ENCODE results near the gene IGSF11.

- TF ChIP-seq, protein P1, sequence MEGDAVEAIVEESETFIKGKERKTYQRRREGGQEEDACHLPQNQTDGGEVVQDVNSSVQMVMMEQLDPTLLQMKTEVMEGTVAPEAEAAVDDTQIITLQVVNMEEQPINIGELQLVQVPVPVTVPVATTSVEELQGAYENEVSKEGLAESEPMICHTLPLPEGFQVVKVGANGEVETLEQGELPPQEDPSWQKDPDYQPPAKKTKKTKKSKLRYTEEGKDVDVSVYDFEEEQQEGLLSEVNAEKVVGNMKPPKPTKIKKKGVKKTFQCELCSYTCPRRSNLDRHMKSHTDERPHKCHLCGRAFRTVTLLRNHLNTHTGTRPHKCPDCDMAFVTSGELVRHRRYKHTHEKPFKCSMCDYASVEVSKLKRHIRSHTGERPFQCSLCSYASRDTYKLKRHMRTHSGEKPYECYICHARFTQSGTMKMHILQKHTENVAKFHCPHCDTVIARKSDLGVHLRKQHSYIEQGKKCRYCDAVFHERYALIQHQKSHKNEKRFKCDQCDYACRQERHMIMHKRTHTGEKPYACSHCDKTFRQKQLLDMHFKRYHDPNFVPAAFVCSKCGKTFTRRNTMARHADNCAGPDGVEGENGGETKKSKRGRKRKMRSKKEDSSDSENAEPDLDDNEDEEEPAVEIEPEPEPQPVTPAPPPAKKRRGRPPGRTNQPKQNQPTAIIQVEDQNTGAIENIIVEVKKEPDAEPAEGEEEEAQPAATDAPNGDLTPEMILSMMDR (IDR thresholded peaks at IDR 0.05): no peak
- no peak for TF ChIP-seq POLR2A (IDR thresholded peaks at IDR 0.05)
Measured at GRCh38 chr3:118863731-118864322, 170.8 kb downstream of the IGSF11 start.
